KMS-11 (cell line): ENCODE measurements around the gene LETMD1.

Experiments
- H2AFZ ChIP-seq: fragments of 200-600 bp; sonication (generic); 2 replicates; pipeline ENCODE4 v1.6.1; 2016; ENCODE audit warnings: antibody characterized with exemption, mixed run types, low read depth
- H3K27ac ChIP-seq: fragments of 200-600 bp; sonication (generic); 2 replicates; pipeline ENCODE4 v1.6.1; 2016; ENCODE audit warnings: mild to moderate bottlenecking, mixed run types
- H3K27me3 ChIP-seq: fragments of 200-600 bp; sonication (generic); 2 replicates; pipeline ENCODE4 v1.6.1; 2017; ENCODE audit warnings: mild to moderate bottlenecking, low read depth, mixed run types, moderate library complexity; ENCODE audit not compliant: insufficient read depth
- H3K36me3 ChIP-seq: fragments of 200-600 bp; sonication (generic); 2 replicates; pipeline ENCODE4 v1.6.1; 2017; ENCODE audit warnings: mild to moderate bottlenecking, mixed run types; ENCODE audit not compliant: insufficient read depth
- H3K4me1 ChIP-seq: fragments of 200-600 bp; sonication (generic); 2 replicates; pipeline ENCODE4 v1.6.1; 2016; ENCODE audit warnings: mild to moderate bottlenecking, low read depth, mixed run types; ENCODE audit not compliant: poor library complexity, severe bottlenecking
- H3K4me2 ChIP-seq: fragments of 200-600 bp; sonication (generic); 2 replicates; pipeline ENCODE4 v1.7.0; 2016; ENCODE audit warnings: mild to moderate bottlenecking, mixed run types
- H3K4me3 ChIP-seq: fragments of 200-600 bp; sonication (generic); IDR thresholded peaks from 2 replicates; pipeline ENCODE4 v1.6.1; 2017; ENCODE audit warnings: low read depth, low read length, mixed read lengths; ENCODE audit not compliant: insufficient read depth
- H3K79me2 ChIP-seq: fragments of 200-600 bp; sonication (generic); 2 replicates; pipeline ENCODE4 v1.6.1; 2016; ENCODE audit warnings: low read depth, mixed run types; ENCODE audit not compliant: insufficient read depth
- H3K9ac ChIP-seq: fragments of 200-600 bp; sonication (generic); 2 replicates; pipeline ENCODE4 v1.6.1; 2016; ENCODE audit warnings: mild to moderate bottlenecking, mixed run types
- H4K20me1 ChIP-seq: fragments of 200-600 bp; sonication (generic); 2 replicates; pipeline ENCODE4 v1.6.1; 2016; ENCODE audit warnings: mild to moderate bottlenecking, mixed run types; ENCODE audit not compliant: insufficient read depth
- CTCF ChIP-seq: fragments of 200-600 bp; sonication (generic); conservative IDR thresholded peaks from 2 replicates; pipeline ENCODE4 v1.6.1; 2017; ENCODE audit warnings: low read depth, mild to moderate bottlenecking, antibody characterized with exemption, low read length, moderate library complexity, mixed read lengths

The LETMD1 gene

GRCh38 chr12:51027342-51027835 lies 20.7 kb upstream of the LETMD1 start:
- peaks cover 44% of the 10 kb centered on the region for H3K4me1 ChIP-seq
- H3K79me2 ChIP-seq = peaks cover 32% of the 10 kb centered on the region
- H3K4me3 ChIP-seq = no peak overlapping the region
- no peak overlapping the region for H3K4me2 ChIP-seq
- H2AFZ ChIP-seq = no peak overlapping the region
- H3K27ac ChIP-seq = no peak overlapping the region
- H3K36me3 ChIP-seq = no peaks in the 10 kb centered on the region
- H3K27me3 ChIP-seq = no peaks in the 10 kb centered on the region
- H3K9ac ChIP-seq = no peak overlapping the region
- H4K20me1 ChIP-seq = no peaks in the 10 kb centered on the region
- no peak for TF ChIP-seq CTCF

DNA sequence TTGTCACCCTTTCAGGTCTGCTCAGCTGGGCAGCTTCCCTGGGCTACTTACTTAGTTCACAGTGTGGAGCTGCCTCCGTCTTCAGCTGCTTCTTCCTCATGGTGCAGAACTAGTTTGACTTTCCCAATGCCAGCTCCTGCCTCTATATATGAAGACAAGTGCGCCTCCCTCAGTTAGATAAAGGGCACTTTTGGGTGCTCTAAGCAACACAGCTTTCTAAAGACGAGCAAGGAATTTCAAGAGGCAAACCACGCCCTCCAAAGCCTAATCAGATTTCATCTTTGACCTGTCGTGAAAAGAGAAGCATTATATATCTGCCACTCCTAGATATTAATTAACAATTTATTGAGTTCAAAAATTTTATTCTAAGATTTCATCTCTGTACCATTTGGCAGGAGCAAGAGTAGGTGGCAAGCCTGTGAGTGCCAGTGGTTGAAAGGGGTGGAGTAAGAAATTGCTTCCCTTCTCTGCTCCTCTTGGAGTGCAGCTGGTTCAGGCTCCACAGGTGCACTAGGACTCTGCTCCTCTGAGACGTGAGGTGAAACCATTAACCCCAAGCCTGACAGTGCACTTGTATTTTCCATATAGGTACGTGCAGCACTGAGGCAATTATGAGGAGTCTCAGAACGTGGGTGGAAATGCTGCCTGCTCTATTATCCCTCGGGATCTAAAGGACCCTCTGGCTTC lies 19.9 kb upstream of the LETMD1 start:
- H2AFZ ChIP-seq = no peak overlapping the region; the same call in 1 of the 2 replicates
- peaks cover 35% of the 10 kb centered on the region for H3K4me1 ChIP-seq
- H4K20me1 ChIP-seq = no peaks in the 10 kb centered on the region
- peak overlapping the region; percentile 46; the same call in 1 of the 2 replicates for H3K4me2 ChIP-seq
- peak; percentile 33; the same call in 1 of the 2 replicates for TF ChIP-seq CTCF
- H3K79me2 ChIP-seq = peaks cover 23% of the 10 kb centered on the region
- no peak overlapping the region for H3K27ac ChIP-seq
- no peaks in the 10 kb centered on the region for H3K36me3 ChIP-seq
- no peak overlapping the region for H3K9ac ChIP-seq
- H3K27me3 ChIP-seq = no peaks in the 10 kb centered on the region
- no peak overlapping the region for H3K4me3 ChIP-seq

GRCh38 chr12:51028813-51029150 lies 19.3 kb upstream of the LETMD1 start:
- H3K27ac ChIP-seq = no peak overlapping the region
- peaks cover 18% of the 10 kb centered on the region for H3K79me2 ChIP-seq
- peak overlapping the region; percentile 46; the same call in 1 of the 2 replicates for H3K4me2 ChIP-seq
- no peak for TF ChIP-seq CTCF
- H3K4me3 ChIP-seq = no peak overlapping the region
- H4K20me1 ChIP-seq = no peaks in the 10 kb centered on the region
- H3K36me3 ChIP-seq = no peaks in the 10 kb centered on the region
- no peak overlapping the region; the same call in 1 of the 2 replicates for H2AFZ ChIP-seq
- H3K27me3 ChIP-seq = no peaks in the 10 kb centered on the region
- peaks cover 30% of the 10 kb centered on the region for H3K4me1 ChIP-seq
- H3K9ac ChIP-seq = no peak overlapping the region

DNA sequence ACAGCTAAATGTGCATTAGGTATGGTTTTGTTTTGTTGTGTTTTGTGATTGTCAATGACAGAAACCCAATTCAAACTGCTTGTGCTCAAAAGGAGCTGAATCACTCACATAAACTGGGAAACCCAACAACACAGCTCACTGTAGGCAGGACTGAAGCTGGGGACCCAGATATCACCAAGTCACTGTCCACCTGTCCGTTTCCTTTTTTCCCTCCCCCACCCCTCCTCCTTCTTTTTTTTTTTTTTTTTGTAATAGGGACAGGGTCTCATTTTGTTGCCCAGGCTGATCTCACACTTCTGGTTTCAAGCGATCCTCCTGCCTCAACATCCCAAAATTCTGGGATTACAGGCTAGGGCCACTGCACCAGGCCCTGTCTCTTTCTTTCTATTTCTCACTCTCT lies 15.1 kb upstream of the LETMD1 start:
- Histone ChIP-seq H3K4me3 (no peak overlapping the region), H4K20me1 (no peaks in the 10 kb centered on the region), H3K27me3 (no peaks in the 10 kb centered on the region), H3K4me1 (peaks cover 9% of the 10 kb centered on the region), H2AFZ (no peak overlapping the region), H3K27ac (no peak overlapping the region), H3K36me3 (no peaks in the 10 kb centered on the region), H3K9ac (no peak overlapping the region), H3K4me2 (no peak overlapping the region), H3K79me2 (no peaks in the 10 kb centered on the region)
- no peak for TF ChIP-seq CTCF
